ENCODE measurements around the gene DGKD.

DGKD gene

GRCh38 chr2:233414777-233415570, 60.7 kb downstream of the DGKD start:
- no peak for FAIRE-seq

- FAIRE-seq: no peak
Measured at GRCh38 chr2:233416199-233416598, 61.9 kb downstream of the DGKD start.

- FAIRE-seq: no peak
Measured at GRCh38 chr2:233416706-233417105, 62.4 kb downstream of the DGKD start.

GRCh38 chr2:233417282-233417681, 63.0 kb downstream of the DGKD start:
- no peak for FAIRE-seq

- FAIRE-seq: no peak
Measured at GRCh38 chr2:233418052-233418760, 63.9 kb downstream of the DGKD start.

GRCh38 chr2:233418761-233419546, 64.7 kb downstream of the DGKD start:
- no peak for FAIRE-seq

- FAIRE-seq: no peak
Measured at GRCh38 chr2:233419602-233420391, 65.5 kb downstream of the DGKD start.

- FAIRE-seq: no peak
Measured at GRCh38 chr2:233421091-233421816, 67.0 kb downstream of the DGKD start.

- FAIRE-seq: no peak
Measured at GRCh38 chr2:233422050-233422639, 67.9 kb downstream of the DGKD start.

- no peak for FAIRE-seq
Measured at GRCh38 chr2:233422649-233423551, 68.6 kb downstream of the DGKD start.

- FAIRE-seq: no peak
Measured at GRCh38 chr2:233423552-233423860, 69.2 kb downstream of the DGKD start.

GRCh38 chr2:233424154-233424951, 70.1 kb downstream of the DGKD start:
- FAIRE-seq: no peak

- no peak for FAIRE-seq
Measured at GRCh38 chr2:233426619-233427342, 72.5 kb downstream of the DGKD start.

GRCh38 chr2:233428008-233428407, 73.7 kb downstream of the DGKD start:
- no peak for FAIRE-seq

GRCh38 chr2:233428438-233428837, 74.1 kb downstream of the DGKD start:
- FAIRE-seq: no peak

GRCh38 chr2:233429175-233429897, 75.0 kb downstream of the DGKD start:
- FAIRE-seq: no peak

- no peak for FAIRE-seq
Measured at GRCh38 chr2:233430081-233430480, 75.8 kb downstream of the DGKD start.

GRCh38 chr2:233430651-233431050, 76.4 kb downstream of the DGKD start:
- no peak for FAIRE-seq

All from G401.6 (cell line).